Neural crest cell (in vitro differentiated cells): ENCODE results near the gene RACGAP1. TPM values are rescaled to one million over a fixed set of nuclear protein-coding genes. Genes with fewer than 3 reads are reported as not detected.

Experiments
- DNase-seq: peaks from one replicate; pipeline ENCODE4 v3.0.0; 2021; ENCODE audit warnings: low read depth, mixed read lengths, low spot score
- H3K27ac Mint-ChIP-seq: one replicate; pipeline ENCODE4 v1.8.0; 2021; ENCODE audit warnings: mild to moderate bottlenecking, mixed read lengths; ENCODE audit not compliant: unreplicated experiment
- H3K27me3 Mint-ChIP-seq: 2 replicates; pipeline ENCODE4 v1.8.0; 2021; ENCODE audit warnings: low read depth, mild to moderate bottlenecking, mixed read lengths
- H3K36me3 Mint-ChIP-seq: 2 replicates; pipeline ENCODE4 v1.8.0; 2021; ENCODE audit warnings: low read depth, mild to moderate bottlenecking, mixed read lengths
- H3K4me1 Mint-ChIP-seq: 2 replicates; pipeline ENCODE4 v1.8.0; 2021; ENCODE audit warnings: mixed read lengths
- H3K4me3 Mint-ChIP-seq: one replicate; pipeline ENCODE4 v1.8.0; 2021; ENCODE audit warnings: mild to moderate bottlenecking, mixed read lengths
- H3K9me3 Mint-ChIP-seq: 2 replicates; pipeline ENCODE4 v1.8.0; 2021; ENCODE audit warnings: mixed read lengths
- CTCF ChIP-seq: fragments of 200-600 bp; sonication (generic); conservative IDR thresholded peaks from 2 replicates; pipeline ENCODE4 v1.5.0; 2021; ENCODE audit warnings: antibody characterized with exemption, mild to moderate bottlenecking
- total RNA-seq: library from RNA; stranded (reverse); gene quantifications from 2 replicates; pipeline ENCODE4 v1.2.1, GENCODE V29; 2021

Gene RACGAP1
- total RNA-seq, 1 donor from 2014 or later: 104 TPM

DNA sequence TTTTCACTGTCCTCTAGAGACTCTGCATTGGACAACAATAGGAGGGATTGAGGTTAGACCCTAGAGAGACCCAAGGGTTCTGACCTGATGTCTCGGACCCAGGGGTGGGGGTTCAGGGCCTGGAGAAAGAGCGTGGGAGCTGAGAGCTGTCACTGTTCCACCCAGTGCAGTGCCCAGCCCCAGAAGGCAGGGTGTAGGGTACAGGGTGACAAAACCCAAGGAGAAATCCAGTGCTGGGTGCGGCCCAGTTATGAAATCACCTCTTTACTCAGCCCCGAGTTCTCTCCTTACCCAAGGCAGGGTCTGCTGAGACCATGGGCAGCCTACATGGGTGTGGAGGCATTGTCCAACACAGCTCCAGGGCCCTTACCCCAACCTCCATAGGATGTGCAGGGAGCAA, 72.1 kb downstream of the RACGAP1 start:
- Mint-ChIP-seq H3K36me3 (no peaks in the 10 kb centered on the region), H3K4me1 (peaks cover 4% of the 10 kb centered on the region), H3K27ac (no peak overlapping the region), H3K9me3 (no peaks in the 10 kb centered on the region), H3K27me3 (no peaks in the 10 kb centered on the region), H3K4me3 (no peak overlapping the region)
- TF ChIP-seq CTCF: no peak
- no peak for DNase-seq

DNA sequence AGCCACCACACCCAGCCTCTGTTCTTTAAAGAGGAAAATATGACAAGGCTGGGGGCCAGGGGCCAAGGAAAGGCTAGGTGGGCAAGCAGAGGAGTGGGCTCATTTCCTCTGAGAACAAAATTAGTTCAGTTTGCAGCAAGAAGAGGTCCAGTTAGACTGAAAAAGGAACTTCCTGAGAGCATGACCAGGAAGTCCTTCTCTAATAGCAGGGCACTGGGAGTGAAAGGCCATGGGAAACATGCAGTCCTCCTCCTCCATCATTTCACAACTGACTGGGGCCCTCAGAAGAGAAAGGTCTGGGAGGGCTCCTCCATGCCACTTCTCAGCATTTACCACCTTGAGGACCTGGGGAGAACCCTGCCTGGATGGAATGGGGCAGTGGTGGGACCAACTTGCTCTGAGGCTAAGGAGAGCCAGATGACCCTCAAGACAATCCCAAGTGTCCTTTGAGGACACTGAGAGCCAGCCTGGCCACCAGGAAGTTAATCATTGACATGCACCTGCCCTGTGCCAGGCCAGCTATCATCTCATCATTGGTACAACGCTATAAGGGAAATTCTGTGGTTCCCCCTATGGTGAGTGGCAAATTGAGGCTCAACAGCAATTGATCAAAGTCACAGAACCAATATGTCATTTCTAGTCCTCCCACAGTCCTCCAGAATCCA, 72.8 kb downstream of the RACGAP1 start:
- no peak for TF ChIP-seq CTCF
- Mint-ChIP-seq H3K9me3 (no peaks in the 10 kb centered on the region), H3K27ac (no peak overlapping the region), H3K27me3 (no peaks in the 10 kb centered on the region), H3K36me3 (no peaks in the 10 kb centered on the region), H3K4me3 (no peak overlapping the region), H3K4me1 (peaks cover 4% of the 10 kb centered on the region)
- no peak for DNase-seq

DNA sequence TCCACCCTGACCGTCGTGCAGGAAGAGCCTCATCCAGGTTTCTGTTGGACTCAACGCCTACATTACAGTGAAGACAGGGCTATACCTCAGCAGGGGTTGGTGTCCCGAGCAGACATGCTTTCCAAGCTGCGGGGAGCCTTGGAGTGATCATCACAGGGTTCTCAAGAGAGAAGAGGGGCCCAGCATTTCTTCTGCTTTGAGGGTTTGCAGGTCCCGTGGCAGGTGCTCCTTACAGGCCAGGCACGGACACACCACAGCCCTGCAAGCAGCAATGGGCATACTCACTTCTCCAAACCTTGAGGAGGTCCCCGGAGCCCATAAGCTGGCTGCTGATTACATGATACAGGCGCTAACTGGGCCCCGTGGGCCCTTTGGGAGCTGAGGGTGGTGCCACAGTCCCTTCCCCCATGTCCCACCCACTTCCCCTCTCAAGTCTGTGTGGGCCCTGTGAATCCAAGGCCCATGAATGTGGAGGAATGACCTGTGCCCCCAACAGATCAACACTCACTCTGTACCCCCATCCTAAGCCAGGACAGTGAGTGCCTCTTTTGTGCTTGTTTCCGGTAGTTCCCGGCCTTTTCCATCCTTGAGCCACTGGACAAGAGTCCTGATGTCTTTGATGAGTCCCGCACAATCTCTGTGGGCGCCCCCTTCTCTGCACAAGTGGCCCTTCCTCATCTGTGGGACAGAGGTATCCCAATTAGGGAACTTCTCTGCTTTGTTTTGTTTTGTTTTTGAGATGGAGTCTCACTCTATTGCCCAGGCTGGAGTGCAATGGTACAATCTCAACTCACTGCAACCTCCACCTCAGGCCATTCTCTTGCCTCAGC, 73.7 kb downstream of the RACGAP1 start:
- no peaks in the 10 kb centered on the region for H3K9me3 Mint-ChIP-seq
- DNase-seq: no peak
- H3K4me1 Mint-ChIP-seq: peaks cover 2% of the 10 kb centered on the region
- TF ChIP-seq CTCF: no peak
- H3K36me3 Mint-ChIP-seq: no peaks in the 10 kb centered on the region
- H3K27ac Mint-ChIP-seq: no peak overlapping the region
- H3K27me3 Mint-ChIP-seq: no peaks in the 10 kb centered on the region
- H3K4me3 Mint-ChIP-seq: no peak overlapping the region

DNA sequence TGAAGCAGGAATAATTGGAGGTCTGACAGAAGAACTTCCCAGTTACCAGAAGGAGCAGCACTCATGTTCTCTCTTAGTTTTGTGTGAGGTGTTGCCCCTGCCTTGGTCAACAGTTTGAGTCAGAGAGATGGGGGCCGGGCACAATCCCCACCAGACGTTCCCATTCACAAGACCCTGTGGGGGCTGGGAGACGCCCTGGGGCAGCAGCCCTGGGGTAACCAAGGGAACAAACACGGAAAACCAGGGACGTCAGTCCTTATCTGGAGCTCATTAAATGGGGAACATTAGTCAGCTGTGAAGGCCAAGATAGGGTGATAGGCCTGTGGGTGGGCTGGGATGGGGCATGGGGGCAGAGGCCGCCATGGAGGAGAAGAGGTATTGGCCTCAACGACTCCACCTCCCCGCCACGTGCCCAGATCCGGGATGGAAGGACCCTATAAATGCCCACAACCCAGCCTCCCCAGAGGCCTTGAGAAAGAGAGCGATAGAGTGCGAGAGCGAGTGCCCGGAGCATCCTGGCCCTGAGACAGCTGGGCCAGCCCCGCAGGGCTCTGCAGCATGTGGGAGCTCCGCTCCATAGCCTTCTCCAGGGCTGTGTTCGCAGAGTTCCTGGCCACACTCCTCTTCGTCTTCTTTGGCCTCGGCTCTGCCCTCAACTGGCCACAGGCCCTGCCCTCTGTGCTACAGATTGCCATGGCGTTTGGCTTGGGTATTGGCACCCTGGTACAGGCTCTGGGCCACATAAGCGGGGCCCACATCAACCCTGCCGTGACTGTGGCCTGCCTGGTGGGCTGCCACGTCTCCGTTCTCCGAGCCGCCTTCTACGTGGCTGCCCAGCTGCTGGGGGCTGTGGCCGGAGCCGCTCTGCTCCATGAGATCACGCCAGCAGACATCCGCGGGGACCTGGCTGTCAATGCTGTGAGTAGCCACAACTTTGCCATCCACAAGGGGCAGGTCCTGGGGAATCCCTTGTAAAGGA, 74.7 kb downstream of the RACGAP1 start, which contains the start of gene AQP2:
Gene AQP2 (plus strand): TSS at position 465 of the 979 bp plus-strand sequence. CDS start 94 bp downstream, at position 559.
- Mint-ChIP-seq H3K36me3 (no peaks in the 10 kb centered on the region), H3K4me1 (peaks cover 7% of the 10 kb centered on the region), H3K4me3 (no peak within 1 kb of the TSS), H3K27me3 (no peaks in the 10 kb centered on the region), H3K9me3 (no peaks in the 10 kb centered on the region), H3K27ac (peak within 1 kb of the TSS; percentile 71)
- no peak for TF ChIP-seq CTCF
- no peak for DNase-seq

DNA sequence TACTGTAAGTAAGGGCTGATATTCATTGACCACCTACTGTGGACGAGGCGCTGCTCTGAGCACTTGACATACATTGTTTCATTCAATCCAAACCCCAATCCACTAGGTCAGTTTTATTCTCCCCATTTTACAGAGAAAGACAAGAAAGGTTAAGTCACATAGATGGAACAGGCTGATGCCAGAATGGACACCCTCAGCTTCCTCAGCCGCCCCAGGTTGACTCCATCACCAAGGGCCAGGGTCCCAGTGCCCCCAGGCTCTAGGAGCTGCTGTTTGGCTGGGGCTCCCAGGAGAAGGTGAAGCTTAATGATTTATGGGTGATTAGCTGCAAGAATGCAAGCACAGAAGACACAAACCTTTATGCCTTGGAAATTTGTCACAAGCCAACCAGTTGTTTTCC, 75.4 kb downstream of the RACGAP1 start:
- no peak overlapping the region for H3K27ac Mint-ChIP-seq
- no peak for DNase-seq
- no peak for TF ChIP-seq CTCF

More for the DNA sequence above, 75.4 kb downstream of the RACGAP1 start:
- Mint-ChIP-seq H3K4me3 (no peak overlapping the region), H3K4me1 (peaks cover 10% of the 10 kb centered on the region), H3K36me3 (no peaks in the 10 kb centered on the region), H3K27me3 (peaks cover 2% of the 10 kb centered on the region), H3K9me3 (no peaks in the 10 kb centered on the region)
